ENCODE data around the gene DENND2C. TPM values are rescaled to one million over a fixed set of nuclear protein-coding genes. Genes with fewer than 3 reads are reported as not detected.

The DENND2C gene
- total RNA-seq, 8 experiments from 2014 or later = 0.43 to 2.6 (median 0.90) TPM

DNA sequence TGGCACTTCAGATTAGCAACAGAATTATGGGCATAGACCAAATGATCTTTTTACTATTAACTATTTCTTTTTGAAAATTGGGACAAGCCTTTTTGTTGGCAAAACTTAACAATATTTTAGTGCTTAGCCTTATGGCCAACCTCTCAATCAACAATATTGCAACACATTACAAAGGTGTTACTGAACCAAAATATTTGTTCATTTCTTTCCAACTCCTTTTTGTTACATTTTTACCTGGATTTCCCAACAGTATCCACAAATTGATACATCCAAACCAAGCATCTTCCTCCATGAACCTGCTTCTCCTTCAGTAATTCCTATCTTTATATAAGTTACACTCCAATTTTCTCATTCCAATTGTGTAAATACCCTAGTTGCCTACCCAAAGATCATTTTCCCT is 27.0 kb upstream of the DENND2C start:
- in situ Hi-C loops (cut with MboI; ENCODE audit: low pct_unique_long_range_greater_than_20kb in 2 of 9, low sequenced_read_pairs in 9 of 9, unreplicated experiment in 9 of 9) = loop anchor here in 1 of 9 experiments (25.0 kb wide), 1 partner anchor 735 kb away; no protein-coding TSS in a partner anchor
- no peaks in the 10 kb centered on the region for H3K4me1 ChIP-seq (replicated peaks in 1 of 2)
- H3K27ac ChIP-seq = no peak overlapping the region
- no peak overlapping the region for H3K4me3 ChIP-seq
- no peak for ATAC-seq (replicated peaks in 6 of 8)

DNA sequence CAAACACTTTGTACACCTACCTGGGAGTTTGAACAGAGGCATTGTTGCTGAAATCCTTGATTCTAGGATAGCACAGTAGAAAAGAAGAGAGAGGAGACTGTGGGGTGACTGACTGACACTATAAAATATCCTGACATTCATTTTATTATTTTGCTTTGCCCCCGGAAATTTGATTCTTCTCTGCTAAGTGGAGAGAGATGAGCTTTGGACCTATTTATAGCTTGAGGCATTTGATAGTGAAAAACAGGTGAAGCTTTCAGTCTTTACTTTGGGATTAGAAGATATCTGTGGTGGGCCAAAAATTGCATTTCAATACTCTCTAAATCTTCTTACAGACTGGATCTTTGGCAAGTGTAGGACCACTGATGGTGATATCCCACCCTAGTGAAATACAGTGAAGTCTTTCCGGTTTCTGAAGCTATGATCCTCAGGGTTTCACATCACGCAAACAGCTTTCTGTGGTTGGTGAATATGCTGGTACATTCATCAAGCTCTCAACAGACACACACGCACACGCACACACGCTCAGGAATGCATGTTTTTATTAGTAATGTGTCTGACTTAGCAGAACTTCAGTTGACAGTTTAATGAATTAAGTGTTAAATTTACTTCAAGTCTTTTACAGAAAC is 25.7 kb upstream of the DENND2C start, which contains the start of gene AMPD1:
Gene AMPD1 (minus strand): TSS at position 117 of the 629 bp plus-strand sequence. CDS start 75 bp downstream, at position 42.
- 0 to 94% (median 60%) methylated on average over 1 to 6 of the region's 6 CpGs; no CpG with 5 or more reads in 1 of the 10 experiments for WGBS, 10 experiments

GRCh38 chr1:114694540-114695310 is 24.9 kb upstream of the DENND2C start:
- no peak for ATAC-seq (replicated peaks in 6 of 8)
- no peak overlapping the region for H3K27ac ChIP-seq
- H3K4me1 ChIP-seq (replicated peaks in 1 of 2) = no peaks in the 10 kb centered on the region
- 66 to 90% (median 77%) methylated on average over 4 to 9 of the region's 9 CpGs for WGBS, 10 experiments
- no peak overlapping the region for H3K4me3 ChIP-seq
- in situ Hi-C loops (cut with MboI; ENCODE audit: low pct_unique_long_range_greater_than_20kb in 2 of 9, low sequenced_read_pairs in 9 of 9, unreplicated experiment in 9 of 9) = loop anchor here in 1 of 9 experiments (25.0 kb wide), 1 partner anchor 732 kb away; no protein-coding TSS in a partner anchor

More for the DNA sequence above, 25.7 kb upstream of the DENND2C start, which contains the start of gene AMPD1:
- peak in 2 of 8 experiments; percentile 13 to 65 for ATAC-seq (replicated peaks in 6 of 8)
- in situ Hi-C loops (cut with MboI; ENCODE audit: low pct_unique_long_range_greater_than_20kb in 2 of 9, low sequenced_read_pairs in 9 of 9, unreplicated experiment in 9 of 9) = loop anchor here in 1 of 9 experiments (25.0 kb wide), 1 partner anchor 733 kb away; no protein-coding TSS in a partner anchor
- H3K4me1 ChIP-seq (replicated peaks in 1 of 2) = no peaks in the 10 kb centered on the region
- no peak within 1 kb of the TSS for H3K27ac ChIP-seq
- H3K4me3 ChIP-seq = no peak within 1 kb of the TSS

- H3K4me3 ChIP-seq = no peak overlapping the region
- in situ Hi-C loops (cut with MboI; ENCODE audit: low pct_unique_long_range_greater_than_20kb in 2 of 9, low sequenced_read_pairs in 9 of 9, unreplicated experiment in 9 of 9) = loop anchor here in 1 of 9 experiments (25.0 kb wide), 1 partner anchor 731 kb away; no protein-coding TSS in a partner anchor
- no peak overlapping the region for H3K27ac ChIP-seq
- 32 to 100% (median 89%) methylated on average over 2 to 3 of the region's 3 CpGs; no CpG with 5 or more reads in 3 of the 10 experiments for WGBS, 10 experiments
- no peak for ATAC-seq (replicated peaks in 6 of 8)
- H3K4me1 ChIP-seq (replicated peaks in 1 of 2) = no peaks in the 10 kb centered on the region
Observed at GRCh38 chr1:114692947-114693346, 23.1 kb upstream of the DENND2C start.

DNA sequence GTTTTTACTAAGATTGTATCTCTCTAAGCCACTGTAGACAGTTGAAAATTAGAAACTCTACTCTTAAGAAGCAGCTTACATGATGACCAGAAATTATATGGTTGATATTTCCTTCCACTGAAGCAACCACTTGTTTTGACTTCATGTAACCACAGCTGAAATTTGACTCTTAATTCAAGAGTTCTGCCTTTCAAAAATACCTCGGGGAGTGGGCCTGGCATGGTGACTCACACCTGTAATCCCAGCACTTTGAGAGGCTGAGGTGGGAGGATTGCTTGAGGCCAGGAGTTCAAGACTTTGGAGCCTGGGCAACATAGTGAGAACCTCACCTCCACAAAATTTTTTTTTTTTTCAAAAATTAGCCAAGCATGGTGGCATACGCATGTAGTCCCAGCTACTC is 21.2 kb upstream of the DENND2C start:
- in situ Hi-C loops (cut with MboI; ENCODE audit: low pct_unique_long_range_greater_than_20kb in 2 of 9, low sequenced_read_pairs in 9 of 9, unreplicated experiment in 9 of 9) = loop anchor here in 1 of 9 experiments (25.0 kb wide), 1 partner anchor 729 kb away; no protein-coding TSS in a partner anchor

GRCh38 chr1:114690148-114690547 is 20.3 kb upstream of the DENND2C start:
- Histone ChIP-seq H3K27ac (no peak overlapping the region), H3K4me3 (no peak overlapping the region), H3K4me1 (replicated peaks in 1 of 2) (no peaks in the 10 kb centered on the region)
- 14 to 82% (median 48%) methylated on average over 1 of the region's 1 CpG; no CpG with 5 or more reads in 2 of the 10 experiments for WGBS, 10 experiments
- ATAC-seq (replicated peaks in 6 of 8) = no peak
- in situ Hi-C loops (cut with MboI; ENCODE audit: low pct_unique_long_range_greater_than_20kb in 2 of 9, low sequenced_read_pairs in 9 of 9, unreplicated experiment in 9 of 9) = loop anchor here in 1 of 9 experiments (25.0 kb wide), 1 partner anchor 728 kb away; no protein-coding TSS in a partner anchor

More for the DNA sequence above, 21.2 kb upstream of the DENND2C start:
- Histone ChIP-seq H3K4me3 (no peak overlapping the region), H3K4me1 (replicated peaks in 1 of 2) (no peaks in the 10 kb centered on the region), H3K27ac (no peak overlapping the region)
- ATAC-seq (replicated peaks in 6 of 8) = no peak
- 25 to 88% (median 71%) methylated on average over 1 to 2 of the region's 2 CpGs; no CpG with 5 or more reads in 4 of the 10 experiments for WGBS, 10 experiments

GRCh38 chr1:114688526-114688925 is 18.7 kb upstream of the DENND2C start:
- in situ Hi-C loops (cut with MboI; ENCODE audit: low pct_unique_long_range_greater_than_20kb in 2 of 9, low sequenced_read_pairs in 9 of 9, unreplicated experiment in 9 of 9) = loop anchor here in 1 of 9 experiments (25.0 kb wide), 1 partner anchor 726 kb away; no protein-coding TSS in a partner anchor
- Histone ChIP-seq H3K4me1 (replicated peaks in 1 of 2) (no peaks in the 10 kb centered on the region), H3K4me3 (no peak overlapping the region), H3K27ac (no peak overlapping the region)
- 0 to 100% (median 63%) methylated on average over 1 to 3 of the region's 4 CpGs; no CpG with 5 or more reads in 3 of the 10 experiments for WGBS, 10 experiments
- no peak for ATAC-seq (replicated peaks in 6 of 8)

- WGBS, 10 experiments = 17 to 96% (median 77%) methylated on average over 2 to 5 of the region's 5 CpGs
- Histone ChIP-seq H3K27ac (no peak overlapping the region), H3K4me1 (replicated peaks in 1 of 2) (no peaks in the 10 kb centered on the region), H3K4me3 (no peak overlapping the region)
- ATAC-seq (replicated peaks in 6 of 8) = no peak
- in situ Hi-C loops (cut with MboI; ENCODE audit: low pct_unique_long_range_greater_than_20kb in 2 of 9, low sequenced_read_pairs in 9 of 9, unreplicated experiment in 9 of 9) = loop anchor here in 1 of 9 experiments (25.0 kb wide), 1 partner anchor 724 kb away; no protein-coding TSS in a partner anchor
Observed at GRCh38 chr1:114685851-114686250, 16.0 kb upstream of the DENND2C start.

DNA sequence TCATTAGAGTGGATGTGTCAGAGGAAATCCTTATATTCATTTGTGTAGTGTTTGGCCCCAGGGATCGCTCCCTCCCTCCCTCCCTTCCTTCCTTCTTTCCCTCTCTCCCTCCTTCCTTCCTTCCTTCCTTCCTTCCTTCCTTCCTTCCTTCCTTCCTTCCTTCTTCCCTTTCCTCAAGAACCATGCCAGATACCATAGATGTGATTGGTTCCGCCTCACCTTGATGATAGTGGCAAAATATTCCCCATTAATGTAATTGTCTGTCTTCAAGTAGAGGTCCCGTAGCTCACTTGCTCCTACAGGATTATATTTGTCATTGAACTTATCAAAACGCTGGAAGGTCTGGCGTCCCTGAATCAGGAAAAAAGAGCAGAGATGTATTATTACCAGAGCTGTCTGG is 7.8 kb upstream of the DENND2C start:
- no peak overlapping the region for H3K27ac ChIP-seq
- ATAC-seq (replicated peaks in 6 of 8) = no peak
- no peak overlapping the region for H3K4me3 ChIP-seq
- no peaks in the 10 kb centered on the region for H3K4me1 ChIP-seq (replicated peaks in 1 of 2)
- in situ Hi-C loops (cut with MboI; ENCODE audit: low pct_unique_long_range_greater_than_20kb in 2 of 9, low sequenced_read_pairs in 9 of 9, unreplicated experiment in 9 of 9) = loop anchor here in 1 of 9 experiments (25.0 kb wide), 1 partner anchor 715 kb away; no protein-coding TSS in a partner anchor
- 0 to 75% (median 50%) methylated on average over 1 to 5 of the region's 5 CpGs; no CpG with 5 or more reads in 5 of the 10 experiments for WGBS, 10 experiments

- in situ Hi-C loops (cut with MboI; ENCODE audit: low pct_unique_long_range_greater_than_20kb in 2 of 9, low sequenced_read_pairs in 9 of 9, unreplicated experiment in 9 of 9) = loop anchor here in 1 of 9 experiments (25.0 kb wide), 1 partner anchor 714 kb away; no protein-coding TSS in a partner anchor
- ATAC-seq (replicated peaks in 6 of 8) = no peak
- 57 to 100% (median 80%) methylated on average over 1 of the region's 1 CpG; no CpG with 5 or more reads in 3 of the 10 experiments for WGBS, 10 experiments
- Histone ChIP-seq H3K4me1 (replicated peaks in 1 of 2) (no peaks in the 10 kb centered on the region), H3K27ac (no peak overlapping the region), H3K4me3 (no peak overlapping the region)
Observed at GRCh38 chr1:114676115-114676514, 6.3 kb upstream of the DENND2C start.

- 66 to 100% (median 91%) methylated on average over 1 to 7 of the region's 7 CpGs; no CpG with 5 or more reads in 4 of the 10 experiments for WGBS, 10 experiments
- in situ Hi-C loops (cut with MboI; ENCODE audit: low pct_unique_long_range_greater_than_20kb in 2 of 9, low sequenced_read_pairs in 9 of 9, unreplicated experiment in 9 of 9) = no loop called here
- H3K4me1 ChIP-seq (replicated peaks in 1 of 2) = peaks cover 0 to 4% of the 10 kb centered on the region in 2 donors
- no peak overlapping the region for H3K4me3 ChIP-seq
- no peak overlapping the region for H3K27ac ChIP-seq
- ATAC-seq (replicated peaks in 6 of 8) = no peak
Observed at GRCh38 chr1:114671939-114672275, 2.1 kb upstream of the DENND2C start.

DNA sequence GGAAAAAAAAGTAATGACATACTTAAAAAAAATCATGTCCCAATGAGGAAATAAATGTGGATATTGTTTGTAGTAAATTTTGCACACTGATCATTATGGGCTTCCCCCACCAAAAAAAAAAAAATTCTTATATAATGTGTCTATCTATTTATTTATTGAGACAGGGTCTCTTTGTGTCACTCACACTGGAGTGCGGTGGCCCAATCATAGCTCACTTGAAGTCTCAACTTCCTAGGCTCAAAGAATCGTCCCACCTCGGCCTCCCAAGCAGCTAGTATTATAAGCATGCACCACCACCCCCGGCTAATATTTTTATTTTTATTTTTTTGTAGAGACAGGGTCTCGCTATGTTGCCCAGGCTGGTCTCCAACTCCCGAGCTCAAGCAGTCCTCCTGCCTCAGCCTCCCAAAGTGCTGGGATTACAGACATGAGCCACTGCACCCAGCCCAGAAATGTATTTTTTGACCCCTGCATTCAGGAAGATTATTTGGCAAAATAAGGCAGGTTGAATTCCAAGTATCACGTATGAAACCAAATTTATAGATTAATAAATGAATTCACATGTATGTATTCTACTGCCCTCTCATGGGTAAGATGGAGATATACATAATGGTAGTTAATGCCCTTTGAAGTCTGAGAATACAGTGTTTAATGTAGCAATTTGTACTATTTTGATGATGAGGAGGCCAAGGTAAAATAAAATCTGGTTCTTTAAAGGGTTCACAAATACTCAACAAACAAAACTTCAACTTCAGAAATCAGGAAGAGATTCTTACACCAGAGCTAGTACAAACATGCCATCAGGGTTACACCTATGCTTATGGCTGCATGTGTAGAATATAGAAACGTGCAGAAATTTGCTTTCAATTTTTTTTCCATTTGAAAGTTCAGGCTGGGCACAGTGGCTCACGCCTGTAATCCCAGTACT is 1.4 kb upstream of the DENND2C start:
- Histone ChIP-seq H3K4me3 (no peak overlapping the region), H3K4me1 (replicated peaks in 1 of 2) (peaks cover 0 to 4% of the 10 kb centered on the region in 2 donors), H3K27ac (no peak overlapping the region)
- ATAC-seq (replicated peaks in 6 of 8) = no peak
- in situ Hi-C loops (cut with MboI; ENCODE audit: low pct_unique_long_range_greater_than_20kb in 2 of 9, low sequenced_read_pairs in 9 of 9, unreplicated experiment in 9 of 9) = no loop called here
- 35 to 87% (median 73%) methylated on average over 1 to 9 of the region's 9 CpGs; no CpG with 5 or more reads in 1 of the 10 experiments for WGBS, 10 experiments
